K562 (cell line): ENCODE results near the gene KNL1. TPM values are rescaled to one million over a fixed set of nuclear protein-coding genes. Genes with fewer than 3 reads are reported as not detected.
A peak's percentile ranks its signal among the peaks of the same experiment; 100 is the strongest.

ENCODE experiments used
- CAMTA2 ChIP-seq: fragments of 250-450 bp; sonication (Bioruptor Pico); conservative IDR thresholded peaks from 2 replicates; pipeline ENCODE4 v1.5.1; 2022
- ESRRA ChIP-seq: fragments of 450-650 bp; IDR thresholded peaks from 2 replicates; pipeline ENCODE4 v1.6.1; 2014; ENCODE audit warnings: low read depth, mild to moderate bottlenecking, moderate library complexity, borderline replicate concordance
- HCFC1 ChIP-seq: IDR thresholded peaks from 2 replicates; pipeline ENCODE4 v1.6.1; 2012; ENCODE audit warnings: low read depth, low read length, improper control_type of control experiment
- HIVEP1 ChIP-seq: fragments of 250-450 bp; sonication (Bioruptor Pico); IDR thresholded peaks from 2 replicates; pipeline ENCODE4 v1.4.0; 2020; ENCODE audit warnings: mild to moderate bottlenecking
- PTBP1 ChIP-seq: fragments of 200-400 bp; formaldehyde crosslinking; IDR thresholded peaks from 2 replicates; pipeline ENCODE4 v1.6.1; 2017; ENCODE audit warnings: low read depth, low read length
- SMC3 ChIP-seq: conservative IDR thresholded peaks from 2 replicates; pipeline ENCODE4 v1.6.1; 2011; ENCODE audit warnings: low read depth, low read length, improper control_type of control experiment; ENCODE audit not compliant: insufficient read depth
- TCF7L2 ChIP-seq: fragments of 150-350 bp; IDR thresholded peaks from 2 replicates; pipeline ENCODE4 v1.6.1; 2016; ENCODE audit warnings: low read depth, mild to moderate bottlenecking, low read length, moderate library complexity
- XRCC3 ChIP-seq: fragments of 450-650 bp; IDR thresholded peaks from 2 replicates; pipeline ENCODE4 v1.6.1; 2017; ENCODE audit warnings: mild to moderate bottlenecking, moderate library complexity
- ZNF561 ChIP-seq: fragments of 450-650 bp; formaldehyde crosslinking; conservative IDR thresholded peaks from 2 replicates; pipeline ENCODE4 v1.4.0; 2020; ENCODE audit warnings: mild to moderate bottlenecking, moderate library complexity
- ZNF764 ChIP-seq: fragments of 250-450 bp; sonication (Bioruptor Pico); IDR thresholded peaks from 2 replicates; pipeline ENCODE4 v1.4.0; 2020; ENCODE audit warnings: low read depth, mild to moderate bottlenecking, moderate library complexity
- ZSCAN29 ChIP-seq: fragments of 450-650 bp; IDR thresholded peaks from 2 replicates; pipeline ENCODE4 v1.6.1; 2017
- polyA plus RNA-seq, 8 experiments: library from polyadenylated mRNA; depleted of rRNA in 4 of 8; stranded (reverse) in 5 of 8; unstranded in 3 of 8; fragments of >200 nt; fragmentation: Nextera tagmentation in 2 of 8; fragmentation: Illumina TruSeq in 1 of 8; extraction: Ambion mirVana in 2 of 8; extraction: Trizol in 1 of 8; gene quantifications; 2 replicates each; pipeline versions ENCODE4 v1.2.1 to v1.2.3, GENCODE V29; 2011 to 2014; ENCODE audit warnings: inconsistent platforms in 1 of 8, missing spikeins in 1 of 8
- total RNA-seq, 7 experiments: library from RNA; depleted of rRNA in 6 of 7; stranded (reverse); fragments of >200 nt in 6 of 7; fragmentation: Illumina TruSeq in 2 of 7; extraction: Trizol in 2 of 7; gene quantifications; 2 replicates each; pipeline versions ENCODE4 v1.2.1 to v1.2.3, GENCODE V29; 2011 to 2021; ENCODE audit warnings: low replicate concordance in 1 of 7
- TF ChIP-seq, protein P1 (sequence below): sonication (generic); formaldehyde crosslinking; IDR thresholded peaks from 2 replicates; pipeline ENCODE4 v1.8.0; 2023; ENCODE audit warnings: mild to moderate bottlenecking, missing genetic modification reagents
- TF ChIP-seq, protein P2 (sequence below): fragments of 200-800 bp; sonication (Bioruptor generic); IDR thresholded peaks from 2 replicates; pipeline ENCODE4 v1.6.1; 2017; ENCODE audit warnings: missing genetic modification characterization, missing compliant biosample characterization
- TF ChIP-seq, protein P3 (sequence below): fragments of 250-450 bp; sonication (Bioruptor Pico); IDR thresholded peaks from 2 replicates; pipeline ENCODE4 v1.8.0; 2021; ENCODE audit warnings: moderate library complexity, mild to moderate bottlenecking, inconsistent platforms
- TF ChIP-seq, protein P4 (sequence below): IDR thresholded peaks from 2 replicates; pipeline ENCODE4 v1.6.1; 2011; ENCODE audit not compliant: insufficient read length; ENCODE audit errors: extremely low read depth
- TF ChIP-seq, protein P5 (sequence below): fragments of 450-650 bp; IDR thresholded peaks from 2 replicates; pipeline ENCODE4 v1.6.1; 2017; ENCODE audit warnings: antibody characterized with exemption, mild to moderate bottlenecking

Gene KNL1
- total and polyA plus RNA-seq, 9 of the 15 experiments (the other 6 are each of a cell fraction or from before 2014, with no cell fraction given), result 14.5 to 65.4 (median 34.6) TPM

DNA sequence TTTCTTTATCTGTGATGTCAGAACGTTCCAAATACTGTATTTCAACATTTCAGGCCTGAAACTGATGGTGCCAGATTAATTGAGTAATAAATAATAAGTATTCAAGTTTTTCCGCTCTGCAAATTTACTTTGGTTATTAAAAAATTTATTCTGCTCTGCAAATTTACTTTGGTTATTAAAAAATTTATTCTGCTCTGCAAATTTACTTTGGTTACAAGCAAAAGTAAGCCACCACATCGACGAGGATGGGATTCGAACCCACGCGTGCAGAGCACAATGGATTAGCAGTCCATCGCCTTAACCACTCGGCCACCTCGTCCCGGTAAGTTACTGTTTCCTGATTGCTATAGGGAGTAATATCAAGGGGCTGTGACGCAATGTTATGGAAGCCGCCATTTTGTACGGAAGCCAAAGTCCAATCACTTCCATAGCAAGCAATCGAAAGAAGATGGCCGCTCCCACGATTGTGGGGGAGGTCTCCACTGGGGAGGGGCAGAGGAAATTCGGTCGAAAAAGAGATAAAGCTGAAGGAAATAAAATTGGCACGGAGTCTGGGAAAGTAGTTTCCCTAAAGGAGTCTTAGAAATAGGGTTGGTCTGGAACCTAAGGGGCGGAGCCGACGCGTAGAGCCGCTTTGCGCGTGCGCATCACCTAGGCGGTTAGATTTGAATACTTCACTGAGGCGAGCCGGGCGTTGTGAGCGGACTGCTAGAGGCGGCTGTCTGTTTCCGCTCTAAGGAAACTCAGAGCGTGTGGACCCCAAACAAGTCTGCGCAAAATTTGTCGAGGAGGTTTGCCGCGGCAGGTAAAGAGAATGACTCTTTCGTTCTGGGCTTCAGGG, at the start of gene KNL1 (continued):
- no peak for TF ChIP-seq CAMTA2 (CRISPR knock-in tag)
- no peak for TF ChIP-seq ZNF561
- TF ChIP-seq ESRRA, result peak; percentile 42; the same call in 1 of the 2 replicates
- peak; percentile 81 for TF ChIP-seq HCFC1
- no peak; the same call in 1 of the 2 replicates for TF ChIP-seq XRCC3
- TF ChIP-seq, protein P1, sequence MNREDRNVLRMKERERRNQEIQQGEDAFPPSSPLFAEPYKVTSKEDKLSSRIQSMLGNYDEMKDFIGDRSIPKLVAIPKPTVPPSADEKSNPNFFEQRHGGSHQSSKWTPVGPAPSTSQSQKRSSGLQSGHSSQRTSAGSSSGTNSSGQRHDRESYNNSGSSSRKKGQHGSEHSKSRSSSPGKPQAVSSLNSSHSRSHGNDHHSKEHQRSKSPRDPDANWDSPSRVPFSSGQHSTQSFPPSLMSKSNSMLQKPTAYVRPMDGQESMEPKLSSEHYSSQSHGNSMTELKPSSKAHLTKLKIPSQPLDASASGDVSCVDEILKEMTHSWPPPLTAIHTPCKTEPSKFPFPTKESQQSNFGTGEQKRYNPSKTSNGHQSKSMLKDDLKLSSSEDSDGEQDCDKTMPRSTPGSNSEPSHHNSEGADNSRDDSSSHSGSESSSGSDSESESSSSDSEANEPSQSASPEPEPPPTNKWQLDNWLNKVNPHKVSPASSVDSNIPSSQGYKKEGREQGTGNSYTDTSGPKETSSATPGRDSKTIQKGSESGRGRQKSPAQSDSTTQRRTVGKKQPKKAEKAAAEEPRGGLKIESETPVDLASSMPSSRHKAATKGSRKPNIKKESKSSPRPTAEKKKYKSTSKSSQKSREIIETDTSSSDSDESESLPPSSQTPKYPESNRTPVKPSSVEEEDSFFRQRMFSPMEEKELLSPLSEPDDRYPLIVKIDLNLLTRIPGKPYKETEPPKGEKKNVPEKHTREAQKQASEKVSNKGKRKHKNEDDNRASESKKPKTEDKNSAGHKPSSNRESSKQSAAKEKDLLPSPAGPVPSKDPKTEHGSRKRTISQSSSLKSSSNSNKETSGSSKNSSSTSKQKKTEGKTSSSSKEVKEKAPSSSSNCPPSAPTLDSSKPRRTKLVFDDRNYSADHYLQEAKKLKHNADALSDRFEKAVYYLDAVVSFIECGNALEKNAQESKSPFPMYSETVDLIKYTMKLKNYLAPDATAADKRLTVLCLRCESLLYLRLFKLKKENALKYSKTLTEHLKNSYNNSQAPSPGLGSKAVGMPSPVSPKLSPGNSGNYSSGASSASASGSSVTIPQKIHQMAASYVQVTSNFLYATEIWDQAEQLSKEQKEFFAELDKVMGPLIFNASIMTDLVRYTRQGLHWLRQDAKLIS (CRISPR knock-in tag), result peak; percentile 78; the same call in 1 of the 2 replicates
- peak; percentile 27; the same call in 1 of the 2 replicates for TF ChIP-seq ZSCAN29
- 0 out of 2 replicates have a peak, but pooled peaks have one; percentile 52 for TF ChIP-seq PTBP1
- peak; percentile 72; the same call in 1 of the 2 replicates for TF ChIP-seq ZNF764
- TF ChIP-seq TCF7L2, result peak; percentile 93
- no peak for TF ChIP-seq SMC3
- TF ChIP-seq, protein P2, sequence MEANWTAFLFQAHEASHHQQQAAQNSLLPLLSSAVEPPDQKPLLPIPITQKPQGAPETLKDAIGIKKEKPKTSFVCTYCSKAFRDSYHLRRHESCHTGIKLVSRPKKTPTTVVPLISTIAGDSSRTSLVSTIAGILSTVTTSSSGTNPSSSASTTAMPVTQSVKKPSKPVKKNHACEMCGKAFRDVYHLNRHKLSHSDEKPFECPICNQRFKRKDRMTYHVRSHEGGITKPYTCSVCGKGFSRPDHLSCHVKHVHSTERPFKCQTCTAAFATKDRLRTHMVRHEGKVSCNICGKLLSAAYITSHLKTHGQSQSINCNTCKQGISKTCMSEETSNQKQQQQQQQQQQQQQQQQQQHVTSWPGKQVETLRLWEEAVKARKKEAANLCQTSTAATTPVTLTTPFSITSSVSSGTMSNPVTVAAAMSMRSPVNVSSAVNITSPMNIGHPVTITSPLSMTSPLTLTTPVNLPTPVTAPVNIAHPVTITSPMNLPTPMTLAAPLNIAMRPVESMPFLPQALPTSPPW (CRISPR knock-in tag), result peak; percentile 51
- TF ChIP-seq, protein P3, sequence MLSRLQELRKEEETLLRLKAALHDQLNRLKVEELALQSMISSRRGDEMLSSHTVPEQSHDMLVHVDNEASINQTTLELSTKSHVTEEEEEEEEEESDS (CRISPR knock-in tag), result no peak
- TF ChIP-seq HIVEP1 (CRISPR knock-in tag), result no peak
- TF ChIP-seq, protein P4, sequence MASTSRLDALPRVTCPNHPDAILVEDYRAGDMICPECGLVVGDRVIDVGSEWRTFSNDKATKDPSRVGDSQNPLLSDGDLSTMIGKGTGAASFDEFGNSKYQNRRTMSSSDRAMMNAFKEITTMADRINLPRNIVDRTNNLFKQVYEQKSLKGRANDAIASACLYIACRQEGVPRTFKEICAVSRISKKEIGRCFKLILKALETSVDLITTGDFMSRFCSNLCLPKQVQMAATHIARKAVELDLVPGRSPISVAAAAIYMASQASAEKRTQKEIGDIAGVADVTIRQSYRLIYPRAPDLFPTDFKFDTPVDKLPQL, result no peak
- TF ChIP-seq, protein P5, sequence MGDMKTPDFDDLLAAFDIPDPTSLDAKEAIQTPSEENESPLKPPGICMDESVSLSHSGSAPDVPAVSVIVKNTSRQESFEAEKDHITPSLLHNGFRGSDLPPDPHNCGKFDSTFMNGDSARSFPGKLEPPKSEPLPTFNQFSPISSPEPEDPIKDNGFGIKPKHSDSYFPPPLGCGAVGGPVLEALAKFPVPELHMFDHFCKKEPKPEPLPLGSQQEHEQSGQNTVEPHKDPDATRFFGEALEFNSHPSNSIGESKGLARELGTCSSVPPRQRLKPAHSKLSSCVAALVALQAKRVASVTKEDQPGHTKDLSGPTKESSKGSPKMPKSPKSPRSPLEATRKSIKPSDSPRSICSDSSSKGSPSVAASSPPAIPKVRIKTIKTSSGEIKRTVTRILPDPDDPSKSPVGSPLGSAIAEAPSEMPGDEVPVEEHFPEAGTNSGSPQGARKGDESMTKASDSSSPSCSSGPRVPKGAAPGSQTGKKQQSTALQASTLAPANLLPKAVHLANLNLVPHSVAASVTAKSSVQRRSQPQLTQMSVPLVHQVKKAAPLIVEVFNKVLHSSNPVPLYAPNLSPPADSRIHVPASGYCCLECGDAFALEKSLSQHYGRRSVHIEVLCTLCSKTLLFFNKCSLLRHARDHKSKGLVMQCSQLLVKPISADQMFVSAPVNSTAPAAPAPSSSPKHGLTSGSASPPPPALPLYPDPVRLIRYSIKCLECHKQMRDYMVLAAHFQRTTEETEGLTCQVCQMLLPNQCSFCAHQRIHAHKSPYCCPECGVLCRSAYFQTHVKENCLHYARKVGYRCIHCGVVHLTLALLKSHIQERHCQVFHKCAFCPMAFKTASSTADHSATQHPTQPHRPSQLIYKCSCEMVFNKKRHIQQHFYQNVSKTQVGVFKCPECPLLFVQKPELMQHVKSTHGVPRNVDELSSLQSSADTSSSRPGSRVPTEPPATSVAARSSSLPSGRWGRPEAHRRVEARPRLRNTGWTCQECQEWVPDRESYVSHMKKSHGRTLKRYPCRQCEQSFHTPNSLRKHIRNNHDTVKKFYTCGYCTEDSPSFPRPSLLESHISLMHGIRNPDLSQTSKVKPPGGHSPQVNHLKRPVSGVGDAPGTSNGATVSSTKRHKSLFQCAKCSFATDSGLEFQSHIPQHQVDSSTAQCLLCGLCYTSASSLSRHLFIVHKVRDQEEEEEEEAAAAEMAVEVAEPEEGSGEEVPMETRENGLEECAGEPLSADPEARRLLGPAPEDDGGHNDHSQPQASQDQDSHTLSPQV, result peak; percentile 97
